ENCODE data around the gene DUSP3. TPM values are rescaled to one million over a fixed set of nuclear protein-coding genes. Genes with fewer than 3 reads are reported as not detected.

DUSP3 gene
- polyA plus RNA-seq, 12 donors: 42.4 to 168 (median 71.3) TPM

- DNase-seq: no peak
These were observed 7.3 kb downstream of the DUSP3 start for GRCh38 chr17:43771463-43771862.

- no peak for DNase-seq
These were observed 7.8 kb downstream of the DUSP3 start for GRCh38 chr17:43770957-43771356.

- DNase-seq: no peak
These were observed 8.9 kb downstream of the DUSP3 start for GRCh38 chr17:43769859-43770258.

- no peak for DNase-seq
These were observed 9.4 kb downstream of the DUSP3 start for GRCh38 chr17:43769426-43769825.

- no peak for DNase-seq
These were observed 9.8 kb downstream of the DUSP3 start for GRCh38 chr17:43768943-43769342.

- no peak for DNase-seq
These were observed 10.4 kb downstream of the DUSP3 start for GRCh38 chr17:43768382-43768781.

- no peak for DNase-seq
These were observed 11.1 kb downstream of the DUSP3 start for GRCh38 chr17:43767713-43768059.

GRCh38 chr17:43767053-43767712, 11.6 kb downstream of the DUSP3 start:
- DNase-seq: no peak

- peak; percentile 39 for DNase-seq
These were observed 12.2 kb downstream of the DUSP3 start for GRCh38 chr17:43766413-43767052.

GRCh38 chr17:43760254-43760852, 18.4 kb downstream of the DUSP3 start:
- peak; percentile 92 for DNase-seq

GRCh38 chr17:43759836-43760235, 18.9 kb downstream of the DUSP3 start:
- no peak for DNase-seq

GRCh38 chr17:43758497-43759174, 20.1 kb downstream of the DUSP3 start, which contains the start of gene SOST:
Gene SOST (minus strand): TSS chr17:43758791. CDS start chr17:43758741, 50 bp downstream.
- no peak for DNase-seq

GRCh38 chr17:43758086-43758485, 20.7 kb downstream of the DUSP3 start:
- DNase-seq: no peak

GRCh38 chr17:43757171-43757660, 21.6 kb downstream of the DUSP3 start:
- DNase-seq: no peak

- no peak for DNase-seq
These were observed 22.6 kb downstream of the DUSP3 start for GRCh38 chr17:43756201-43756600.

GRCh38 chr17:43755389-43755875, 23.3 kb downstream of the DUSP3 start:
- DNase-seq: no peak

- no peak for DNase-seq
These were observed 23.8 kb downstream of the DUSP3 start for GRCh38 chr17:43754947-43755346.

- DNase-seq: no peak
These were observed 25.2 kb downstream of the DUSP3 start for GRCh38 chr17:43753493-43754129.

- no peak for DNase-seq
These were observed 28.6 kb downstream of the DUSP3 start for GRCh38 chr17:43750153-43750552.

- DNase-seq: no peak
These were observed 33.2 kb downstream of the DUSP3 start for GRCh38 chr17:43745541-43745940.

- no peak for DNase-seq
These were observed 37.1 kb downstream of the DUSP3 start for GRCh38 chr17:43741636-43742035.

GRCh38 chr17:43740541-43740940, 38.2 kb downstream of the DUSP3 start:
- no peak for DNase-seq

All from muscle of arm (tissue), 12 donors.